Ecto neural progenitor cell (in vitro differentiated cells): ENCODE data around the gene EXTL2.
"Not testable (repeated sequence)": the region's sequence is repeated elsewhere in the genome, so short reads cannot be mapped to it uniquely, and the experiment has no call there.

Source experiments
- DNase-seq: peaks from one replicate; pipeline ENCODE4 v3.0.0-alpha.2; 2018; ENCODE audit warnings: low spot score

The EXTL2 gene

DNA sequence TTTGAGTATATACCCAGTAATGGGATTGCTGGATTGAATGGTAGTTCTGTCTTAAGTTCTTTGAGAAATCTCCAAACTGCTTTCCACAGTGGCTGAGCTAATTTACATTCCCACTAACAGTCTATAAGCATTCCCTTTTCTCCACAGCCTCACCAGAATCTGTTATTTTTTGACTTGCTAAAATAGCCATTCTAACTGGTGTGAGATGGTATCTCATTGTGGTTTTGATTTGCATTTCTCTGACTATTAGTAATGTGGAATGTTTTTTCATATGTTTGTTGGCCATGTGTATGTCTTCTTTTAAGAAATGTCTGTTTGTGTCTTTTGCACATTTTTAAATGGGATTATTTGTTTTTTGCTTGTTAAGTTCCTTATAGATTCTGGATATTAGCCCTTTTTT is 39.5 kb downstream of the EXTL2 start:
- DNase-seq, result not testable (repeated sequence)

GRCh38 chr1:100852976-100853375 is 41.7 kb downstream of the EXTL2 start:
- no peak for DNase-seq

GRCh38 chr1:100851726-100852125 is 42.9 kb downstream of the EXTL2 start:
- no peak for DNase-seq

DNA sequence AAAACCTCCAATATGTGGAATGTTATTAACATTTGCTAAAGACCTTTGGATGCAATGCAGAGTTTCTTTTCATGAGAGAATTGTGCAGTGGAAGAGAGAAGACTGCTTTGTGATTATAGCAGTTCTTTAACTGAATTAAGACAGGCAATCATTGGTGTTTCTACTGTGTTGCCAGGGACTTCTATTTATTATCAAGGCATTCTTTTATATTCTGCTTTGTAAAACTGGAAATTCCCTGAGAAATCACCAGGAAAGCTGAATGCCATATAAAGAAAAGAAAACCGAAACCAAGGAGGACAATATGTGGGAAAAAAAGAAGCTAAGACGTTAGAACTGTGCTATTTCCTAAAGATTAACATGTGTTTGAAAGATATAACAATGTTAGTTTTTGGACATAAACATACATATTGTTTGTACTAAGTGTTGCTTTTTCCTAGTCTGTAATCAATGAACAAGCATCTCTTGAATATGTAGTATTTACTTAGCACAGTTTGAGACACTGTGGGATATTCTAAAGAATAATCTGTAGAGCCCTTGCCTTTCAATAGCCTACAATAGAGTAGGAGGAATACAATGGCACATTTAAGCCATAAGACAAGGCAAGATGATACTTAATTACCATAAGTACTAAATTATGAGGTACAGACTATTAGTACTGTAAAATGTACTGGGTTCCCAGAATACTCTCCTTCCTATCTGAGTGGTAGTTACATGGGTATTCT is 47.1 kb downstream of the EXTL2 start:
- no peak for DNase-seq

DNA sequence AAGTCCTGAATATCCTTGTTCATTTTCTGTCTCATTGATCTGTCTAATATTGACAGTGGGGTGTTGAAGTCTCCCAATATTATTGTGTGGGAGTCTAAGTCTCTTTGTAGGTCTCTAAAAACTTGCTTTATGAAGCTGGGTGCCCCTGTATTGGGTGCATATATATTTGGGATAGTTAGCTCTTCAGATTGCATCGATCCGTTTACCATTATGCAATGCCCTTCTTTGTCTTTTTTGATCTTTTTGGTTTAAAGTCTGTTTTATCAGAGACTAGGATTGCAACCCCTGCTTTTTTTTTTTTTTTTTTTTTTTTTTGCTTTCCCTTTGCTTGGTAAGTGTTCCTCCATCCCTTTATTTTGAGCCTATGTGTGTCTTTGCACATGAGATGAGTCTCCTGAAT is 51.5 kb downstream of the EXTL2 start:
- DNase-seq, result not testable (repeated sequence)

- no peak for DNase-seq
These were observed 58.5 kb downstream of the EXTL2 start for GRCh38 chr1:100835866-100836842.

DNA sequence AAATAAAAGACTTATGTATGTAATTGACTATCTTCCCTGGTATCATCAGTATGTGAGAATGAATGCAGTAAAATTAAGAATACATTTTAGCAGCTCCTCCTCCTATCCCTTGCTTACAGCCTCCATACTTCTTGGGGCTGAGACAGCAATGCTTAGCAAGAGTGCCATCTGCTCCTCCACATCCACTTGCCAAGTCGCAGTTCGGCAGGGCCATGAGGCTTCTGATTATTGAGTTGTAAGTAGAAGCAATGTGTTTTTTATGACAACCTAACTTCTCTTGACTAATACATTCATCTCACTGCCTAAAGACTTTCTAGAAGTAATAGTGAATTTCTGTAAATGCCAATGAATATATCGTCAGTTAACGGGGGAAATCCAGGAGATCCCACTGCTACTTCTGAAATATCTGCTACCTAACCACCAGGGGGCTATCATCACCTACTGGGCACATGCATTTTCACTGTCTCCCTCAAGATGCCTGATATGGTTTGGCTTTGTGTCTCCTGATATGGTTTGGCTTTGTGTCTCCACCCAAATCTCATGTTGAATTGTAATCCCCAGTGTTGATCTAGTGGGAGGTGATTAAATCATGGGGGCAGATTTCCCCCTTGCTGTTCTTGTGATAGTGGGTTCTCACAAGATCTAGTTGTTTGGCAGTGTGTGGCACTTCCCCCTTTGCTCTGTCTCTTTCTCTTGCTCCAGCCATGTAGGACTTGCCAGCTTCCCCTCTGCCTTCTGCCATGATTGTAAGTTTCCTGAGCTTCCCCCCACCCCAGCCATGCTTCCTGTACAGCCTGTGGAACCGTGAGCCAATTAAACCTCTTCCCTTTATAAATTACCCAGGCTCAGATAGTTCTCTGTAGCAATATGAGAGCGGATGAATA is 59.6 kb downstream of the EXTL2 start:
- DNase-seq, result no peak

DNA sequence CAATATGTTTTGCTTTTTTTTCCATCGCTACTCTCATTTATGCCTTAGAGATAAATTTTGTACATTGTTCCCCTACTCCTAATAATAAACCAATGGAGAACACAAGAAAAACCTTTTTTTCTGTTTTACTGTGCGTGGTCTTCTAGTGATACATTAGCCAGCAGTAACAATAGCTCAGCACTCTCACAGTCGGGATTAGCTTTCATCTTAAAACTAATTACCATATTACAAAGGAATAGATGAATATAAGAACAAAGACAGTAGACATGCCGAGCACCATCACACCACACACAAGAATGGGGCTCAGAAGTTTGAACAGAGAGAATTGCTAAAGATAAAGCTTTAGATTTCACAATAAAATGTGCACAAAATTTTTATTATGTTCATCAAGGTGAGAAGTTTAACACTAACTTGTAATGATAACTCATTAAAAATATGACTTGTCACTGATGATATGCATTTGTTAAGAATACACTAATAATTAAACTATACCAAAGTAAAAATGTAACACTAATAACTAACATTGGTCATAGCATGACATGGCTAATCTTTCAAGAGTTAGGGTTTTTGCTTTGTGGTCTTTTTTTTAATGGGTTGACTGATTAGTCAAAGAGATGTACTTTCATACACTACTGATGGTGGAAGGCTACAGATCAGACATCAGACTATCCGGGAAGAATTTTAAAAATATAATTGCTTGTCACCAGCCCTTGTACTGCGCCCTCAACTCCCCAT is 61.8 kb downstream of the EXTL2 start:
- DNase-seq, result no peak

DNA sequence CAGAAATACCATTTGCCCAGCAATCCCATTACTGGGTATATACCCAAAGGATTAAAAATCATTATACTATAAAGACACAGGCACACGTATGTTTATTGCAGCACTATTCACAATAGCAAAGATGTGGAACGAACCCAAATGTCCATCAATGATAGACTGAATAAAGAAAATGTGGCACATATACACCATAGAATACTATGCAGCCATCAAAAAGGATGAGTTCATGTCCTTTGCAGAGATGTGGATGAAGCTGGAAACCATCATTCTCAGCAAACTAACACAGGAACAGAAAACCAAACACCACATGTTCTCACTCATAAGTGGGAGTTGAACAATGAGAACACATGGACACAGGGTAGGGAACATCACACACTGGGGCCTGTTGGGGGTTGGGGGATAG is 69.0 kb downstream of the EXTL2 start:
- not testable (repeated sequence) for DNase-seq
